ENCODE measurements around the gene DCDC2. TPM values are rescaled to one million over a fixed set of nuclear protein-coding genes. Genes with fewer than 3 reads are reported as not detected.

The DCDC2 gene
- total RNA-seq, 1 donor from 2014 or later: 0.13 TPM

DNA sequence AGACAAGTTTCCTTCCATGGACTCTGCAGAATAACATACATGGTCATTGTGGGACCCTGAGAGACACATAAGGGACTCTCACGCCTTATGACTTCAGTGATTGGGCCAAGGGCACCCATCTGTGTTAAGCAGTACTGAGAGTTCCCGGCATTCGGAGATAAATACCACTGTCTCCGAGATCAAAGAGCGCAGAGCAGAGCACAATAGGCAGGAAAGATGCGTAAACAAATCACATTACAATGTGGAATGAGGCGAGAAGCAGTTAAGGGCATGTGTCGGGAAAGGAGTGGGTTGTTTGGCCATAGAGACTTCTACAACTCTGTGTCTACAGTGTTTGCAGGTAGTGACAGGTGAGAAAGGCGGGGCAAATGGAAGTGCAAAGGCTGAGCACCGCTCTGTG lies 174.3 kb downstream of the DCDC2 start:
- H3K9me3 Mint-ChIP-seq (ENCODE audit: unreplicated experiment): no peaks in the 10 kb centered on the region
- H3K4me1 Mint-ChIP-seq (ENCODE audit: unreplicated experiment): no peaks in the 10 kb centered on the region
- no peaks in the 10 kb centered on the region for H3K27me3 Mint-ChIP-seq (ENCODE audit: unreplicated experiment)
- H3K4me3 Mint-ChIP-seq (ENCODE audit: unreplicated experiment): no peak overlapping the region
- no peak overlapping the region for H3K27ac Mint-ChIP-seq (ENCODE audit: unreplicated experiment)
- no peak for DNase-seq (ENCODE audit: low spot score)
- TF ChIP-seq, protein P1, sequence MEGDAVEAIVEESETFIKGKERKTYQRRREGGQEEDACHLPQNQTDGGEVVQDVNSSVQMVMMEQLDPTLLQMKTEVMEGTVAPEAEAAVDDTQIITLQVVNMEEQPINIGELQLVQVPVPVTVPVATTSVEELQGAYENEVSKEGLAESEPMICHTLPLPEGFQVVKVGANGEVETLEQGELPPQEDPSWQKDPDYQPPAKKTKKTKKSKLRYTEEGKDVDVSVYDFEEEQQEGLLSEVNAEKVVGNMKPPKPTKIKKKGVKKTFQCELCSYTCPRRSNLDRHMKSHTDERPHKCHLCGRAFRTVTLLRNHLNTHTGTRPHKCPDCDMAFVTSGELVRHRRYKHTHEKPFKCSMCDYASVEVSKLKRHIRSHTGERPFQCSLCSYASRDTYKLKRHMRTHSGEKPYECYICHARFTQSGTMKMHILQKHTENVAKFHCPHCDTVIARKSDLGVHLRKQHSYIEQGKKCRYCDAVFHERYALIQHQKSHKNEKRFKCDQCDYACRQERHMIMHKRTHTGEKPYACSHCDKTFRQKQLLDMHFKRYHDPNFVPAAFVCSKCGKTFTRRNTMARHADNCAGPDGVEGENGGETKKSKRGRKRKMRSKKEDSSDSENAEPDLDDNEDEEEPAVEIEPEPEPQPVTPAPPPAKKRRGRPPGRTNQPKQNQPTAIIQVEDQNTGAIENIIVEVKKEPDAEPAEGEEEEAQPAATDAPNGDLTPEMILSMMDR (IDR thresholded peaks at IDR 0.05; ENCODE audit: unreplicated experiment): no peak
- no peaks in the 10 kb centered on the region for H3K36me3 Mint-ChIP-seq (ENCODE audit: low read depth, unreplicated experiment)

DNA sequence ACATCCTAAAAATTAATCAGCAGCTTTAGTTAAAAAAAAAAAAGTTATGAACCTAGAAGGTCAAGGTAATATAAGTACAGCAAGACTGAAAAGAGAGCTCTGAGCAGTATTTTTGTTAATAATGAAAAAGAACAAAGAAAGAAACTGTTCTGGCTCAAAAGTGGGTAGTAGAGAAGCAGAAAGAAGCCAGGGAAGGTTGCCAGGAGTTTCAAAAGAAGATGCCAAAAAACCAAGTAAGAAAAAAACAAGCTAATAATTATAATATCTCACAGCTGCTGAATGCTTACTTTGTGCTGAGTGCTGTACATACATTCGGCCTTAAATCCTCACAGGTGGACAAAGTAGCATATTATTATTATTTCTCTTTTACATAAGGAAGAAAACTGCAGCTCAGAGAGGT lies 200.0 kb downstream of the DCDC2 start:
- TF ChIP-seq, protein P1 (IDR thresholded peaks at IDR 0.05; ENCODE audit: unreplicated experiment): no peak

DNA sequence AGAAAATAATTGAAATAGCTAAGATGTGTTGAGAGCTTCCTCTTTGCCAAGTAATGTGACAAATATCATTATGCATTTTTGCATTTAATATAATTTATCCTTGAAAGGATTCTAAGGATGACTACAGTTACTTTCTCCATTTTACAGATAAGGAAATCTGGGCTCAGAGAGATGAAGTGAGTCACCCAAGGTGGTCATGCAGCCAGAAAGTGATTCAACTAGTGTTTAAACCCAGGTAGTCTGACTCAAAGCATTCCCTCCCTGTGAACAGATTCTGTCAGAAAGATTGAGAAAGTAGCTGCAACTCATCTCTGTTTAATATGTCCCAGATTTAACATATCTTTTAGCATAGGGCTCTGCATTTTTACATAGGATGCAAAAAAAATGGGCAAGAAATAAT lies 203.7 kb downstream of the DCDC2 start:
- Mint-ChIP-seq H3K36me3 (ENCODE audit: low read depth, unreplicated experiment) (no peaks in the 10 kb centered on the region), H3K27ac (ENCODE audit: unreplicated experiment) (no peak overlapping the region), H3K9me3 (ENCODE audit: unreplicated experiment) (no peaks in the 10 kb centered on the region), H3K4me1 (ENCODE audit: unreplicated experiment) (peaks cover 16% of the 10 kb centered on the region), H3K27me3 (ENCODE audit: unreplicated experiment) (no peaks in the 10 kb centered on the region), H3K4me3 (ENCODE audit: unreplicated experiment) (no peak overlapping the region)
- DNase-seq (ENCODE audit: low spot score): no peak
- TF ChIP-seq, protein P1 (IDR thresholded peaks at IDR 0.05; ENCODE audit: unreplicated experiment): no peak

More for the DNA sequence above, 200.0 kb downstream of the DCDC2 start:
- DNase-seq (ENCODE audit: low spot score): no peak
- Mint-ChIP-seq H3K27me3 (ENCODE audit: unreplicated experiment) (no peaks in the 10 kb centered on the region), H3K4me1 (ENCODE audit: unreplicated experiment) (peaks cover 16% of the 10 kb centered on the region), H3K4me3 (ENCODE audit: unreplicated experiment) (no peak overlapping the region), H3K36me3 (ENCODE audit: low read depth, unreplicated experiment) (no peaks in the 10 kb centered on the region), H3K27ac (ENCODE audit: unreplicated experiment) (no peak overlapping the region), H3K9me3 (ENCODE audit: unreplicated experiment) (no peaks in the 10 kb centered on the region)

DNA sequence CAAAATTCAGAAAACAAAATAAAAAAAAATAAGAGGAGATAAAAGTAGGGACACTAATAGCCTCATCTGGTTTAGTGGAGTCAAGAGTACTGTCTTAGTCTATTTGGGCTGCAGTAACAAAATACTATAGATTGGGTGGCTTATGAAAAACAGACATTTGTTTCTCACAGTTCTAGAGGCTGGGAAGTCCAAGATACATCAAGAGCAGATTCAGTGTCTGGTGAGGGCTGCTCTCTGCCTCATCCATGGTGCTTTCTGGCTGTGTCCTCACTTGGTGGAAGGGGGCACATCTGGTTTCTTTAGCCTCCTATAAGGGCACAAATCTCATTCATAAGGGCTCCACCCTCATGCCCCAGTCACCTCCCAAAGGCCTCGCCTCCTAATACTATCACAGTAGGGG lies 205.8 kb downstream of the DCDC2 start:
- Mint-ChIP-seq H3K36me3 (ENCODE audit: low read depth, unreplicated experiment) (no peaks in the 10 kb centered on the region), H3K4me1 (ENCODE audit: unreplicated experiment) (peaks cover 14% of the 10 kb centered on the region), H3K9me3 (ENCODE audit: unreplicated experiment) (no peaks in the 10 kb centered on the region), H3K27ac (ENCODE audit: unreplicated experiment) (no peak overlapping the region), H3K4me3 (ENCODE audit: unreplicated experiment) (no peak overlapping the region), H3K27me3 (ENCODE audit: unreplicated experiment) (no peaks in the 10 kb centered on the region)
- DNase-seq (ENCODE audit: low spot score): no peak
- TF ChIP-seq, protein P1 (IDR thresholded peaks at IDR 0.05; ENCODE audit: unreplicated experiment): no peak

DNA sequence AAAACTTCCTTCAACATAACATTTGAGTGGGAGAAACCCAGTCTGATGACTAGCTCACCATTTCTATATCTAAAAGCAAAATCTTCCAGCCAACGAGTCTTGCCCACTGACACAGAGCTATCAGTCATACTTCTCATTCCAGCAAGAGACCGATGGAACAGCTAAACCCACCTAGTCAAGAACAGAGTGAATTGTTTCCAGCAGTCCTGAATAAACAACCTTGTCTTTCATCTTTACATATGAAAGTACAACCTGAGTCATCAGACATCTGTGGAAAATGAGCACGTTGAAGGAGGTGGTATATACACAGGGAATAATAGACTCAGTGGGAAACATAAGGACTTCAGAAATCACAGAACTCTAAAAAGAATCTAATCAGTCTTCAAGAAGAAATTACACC lies 208.0 kb downstream of the DCDC2 start:
- Mint-ChIP-seq H3K27ac (ENCODE audit: unreplicated experiment) (no peak overlapping the region), H3K4me3 (ENCODE audit: unreplicated experiment) (no peak overlapping the region), H3K27me3 (ENCODE audit: unreplicated experiment) (no peaks in the 10 kb centered on the region), H3K36me3 (ENCODE audit: low read depth, unreplicated experiment) (no peaks in the 10 kb centered on the region), H3K4me1 (ENCODE audit: unreplicated experiment) (no peaks in the 10 kb centered on the region), H3K9me3 (ENCODE audit: unreplicated experiment) (no peaks in the 10 kb centered on the region)
- TF ChIP-seq, protein P1 (IDR thresholded peaks at IDR 0.05; ENCODE audit: unreplicated experiment): no peak
- no peak for DNase-seq (ENCODE audit: low spot score)
